GM20000 (cell line): ENCODE measurements around the gene ADCY2.

Experiments used
- DNase-seq: peaks from one replicate; pipeline ENCODE4 v3.0.0; 2012; ENCODE audit warnings: low spot score
- TF ChIP-seq, protein P1 (sequence below): IDR thresholded peaks from 2 replicates; pipeline ENCODE4 v1.5.1; 2012; ENCODE audit warnings: mild to moderate bottlenecking, control low read depth; ENCODE audit errors: extremely low read depth, missing control alignments

ADCY2 gene

DNA sequence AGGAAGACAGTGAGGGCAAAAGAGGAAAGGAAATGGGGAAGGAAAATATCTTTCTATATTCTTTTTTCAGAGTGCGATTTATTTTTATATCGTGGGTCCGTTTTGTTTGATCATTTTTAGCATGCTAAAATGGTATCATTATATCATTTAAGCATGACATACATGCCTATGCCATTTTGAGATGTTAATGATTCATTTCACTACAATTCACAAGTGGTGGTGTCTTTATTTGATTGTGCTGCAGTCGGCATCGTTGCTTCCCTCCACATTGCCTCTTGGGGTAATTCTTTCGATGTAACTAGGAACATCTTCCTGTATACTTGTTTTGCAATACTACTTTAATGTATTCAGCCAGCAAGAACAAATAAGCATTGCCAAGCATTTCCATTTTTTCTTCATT lies 309.8 kb downstream of the ADCY2 start:
- no peak for DNase-seq
- TF ChIP-seq, protein P1, sequence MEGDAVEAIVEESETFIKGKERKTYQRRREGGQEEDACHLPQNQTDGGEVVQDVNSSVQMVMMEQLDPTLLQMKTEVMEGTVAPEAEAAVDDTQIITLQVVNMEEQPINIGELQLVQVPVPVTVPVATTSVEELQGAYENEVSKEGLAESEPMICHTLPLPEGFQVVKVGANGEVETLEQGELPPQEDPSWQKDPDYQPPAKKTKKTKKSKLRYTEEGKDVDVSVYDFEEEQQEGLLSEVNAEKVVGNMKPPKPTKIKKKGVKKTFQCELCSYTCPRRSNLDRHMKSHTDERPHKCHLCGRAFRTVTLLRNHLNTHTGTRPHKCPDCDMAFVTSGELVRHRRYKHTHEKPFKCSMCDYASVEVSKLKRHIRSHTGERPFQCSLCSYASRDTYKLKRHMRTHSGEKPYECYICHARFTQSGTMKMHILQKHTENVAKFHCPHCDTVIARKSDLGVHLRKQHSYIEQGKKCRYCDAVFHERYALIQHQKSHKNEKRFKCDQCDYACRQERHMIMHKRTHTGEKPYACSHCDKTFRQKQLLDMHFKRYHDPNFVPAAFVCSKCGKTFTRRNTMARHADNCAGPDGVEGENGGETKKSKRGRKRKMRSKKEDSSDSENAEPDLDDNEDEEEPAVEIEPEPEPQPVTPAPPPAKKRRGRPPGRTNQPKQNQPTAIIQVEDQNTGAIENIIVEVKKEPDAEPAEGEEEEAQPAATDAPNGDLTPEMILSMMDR: no peak

DNA sequence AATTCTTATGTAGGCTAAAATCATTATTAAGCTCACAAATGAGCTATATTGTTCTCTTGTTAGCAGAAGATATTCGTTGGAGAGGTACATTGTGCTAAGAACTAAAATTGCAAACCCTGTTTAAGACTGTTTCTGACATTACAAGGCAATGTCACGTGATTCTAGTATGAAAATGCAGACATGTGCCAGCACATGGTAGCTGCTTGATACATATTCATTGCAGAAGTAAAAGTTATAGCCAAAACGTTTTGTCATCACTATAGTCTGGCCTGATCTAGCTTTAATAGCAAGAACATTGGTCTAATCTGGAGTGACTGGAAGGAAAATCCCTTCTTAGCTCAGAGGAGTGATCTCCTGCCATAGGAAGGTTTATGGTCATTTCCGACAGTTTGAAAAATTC lies 310.3 kb downstream of the ADCY2 start:
- TF ChIP-seq, protein P1: no peak
- DNase-seq: no peak

DNA sequence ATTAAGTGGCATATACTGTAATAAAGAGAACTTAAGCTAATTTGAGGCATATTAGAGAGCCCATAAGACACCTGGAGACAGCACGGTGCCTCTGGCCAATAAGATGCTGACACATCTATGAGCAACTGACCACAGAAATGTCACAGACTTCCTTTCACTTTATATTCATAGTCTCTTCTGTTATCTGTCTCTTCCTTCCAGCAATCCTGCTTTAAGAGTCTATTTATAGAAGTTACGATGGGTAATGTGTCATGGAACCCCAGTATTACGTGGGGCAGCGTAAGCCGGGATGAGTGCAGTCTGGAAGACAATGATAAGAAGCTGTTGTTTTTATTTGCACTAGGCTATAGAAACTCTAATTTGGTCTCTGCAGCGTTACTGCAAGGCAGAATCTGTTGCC lies 318.2 kb downstream of the ADCY2 start:
- DNase-seq: no peak
- TF ChIP-seq, protein P1: no peak

DNA sequence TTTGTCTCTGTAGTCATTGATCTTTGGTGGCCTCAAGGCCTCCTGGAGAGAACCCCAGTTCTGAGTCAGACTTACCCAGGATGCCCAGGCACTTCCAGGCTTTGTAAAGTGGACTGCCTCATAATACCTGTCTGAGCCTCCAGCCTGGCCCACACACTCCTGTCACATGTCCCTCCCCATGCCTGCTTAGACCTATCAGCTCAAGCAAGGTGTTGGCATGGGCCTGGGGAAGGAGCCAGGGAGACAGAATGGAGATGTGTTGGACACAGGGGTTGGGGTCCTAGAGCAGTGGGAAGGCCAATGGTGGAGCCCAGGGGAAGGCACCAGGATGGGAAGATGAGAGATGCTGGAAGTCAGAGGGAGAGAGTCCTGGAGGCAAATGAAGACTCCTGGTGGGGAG lies 318.8 kb downstream of the ADCY2 start:
- TF ChIP-seq, protein P1: no peak
- no peak for DNase-seq

DNA sequence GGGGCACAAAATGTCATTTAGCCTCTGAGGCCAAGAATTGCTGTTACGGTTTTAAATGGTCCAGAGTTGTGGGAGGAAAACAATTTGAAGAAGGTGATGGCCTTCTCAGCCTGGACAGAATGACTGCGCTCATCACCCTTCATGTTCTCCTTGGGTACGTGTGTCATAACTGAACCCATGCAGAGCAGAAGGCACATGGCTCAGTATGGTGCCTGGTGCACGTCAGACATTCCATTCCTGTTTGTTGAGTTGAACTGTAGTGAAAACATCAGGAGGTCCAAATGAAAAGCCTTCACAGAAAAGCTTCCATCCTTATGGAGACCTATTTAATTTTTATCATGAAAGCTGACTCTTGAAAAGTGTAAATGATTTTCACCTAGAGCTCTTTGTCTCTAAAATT lies 321.8 kb downstream of the ADCY2 start:
- TF ChIP-seq, protein P1: no peak
- no peak for DNase-seq

DNA sequence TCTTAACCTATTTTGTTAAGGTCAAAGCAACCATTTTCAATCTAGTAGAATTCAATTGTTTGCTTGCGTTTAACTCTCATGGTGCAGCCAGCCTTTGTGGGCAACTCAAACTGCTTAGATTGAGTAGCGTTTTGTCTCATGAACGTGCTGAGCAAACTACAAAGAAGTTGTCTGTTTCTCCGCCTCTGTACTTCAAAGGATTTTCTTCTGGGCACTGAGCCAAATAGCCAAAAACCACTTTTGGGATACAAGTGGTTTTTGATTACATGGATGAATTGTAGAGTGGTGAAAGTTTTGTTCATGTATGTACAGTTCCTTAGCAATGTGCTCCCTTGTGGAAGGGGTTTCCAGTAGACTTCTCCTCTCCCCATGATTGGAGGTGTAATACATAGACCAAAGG lies 332.1 kb downstream of the ADCY2 start:
- no peak for DNase-seq
- TF ChIP-seq, protein P1: no peak

DNA sequence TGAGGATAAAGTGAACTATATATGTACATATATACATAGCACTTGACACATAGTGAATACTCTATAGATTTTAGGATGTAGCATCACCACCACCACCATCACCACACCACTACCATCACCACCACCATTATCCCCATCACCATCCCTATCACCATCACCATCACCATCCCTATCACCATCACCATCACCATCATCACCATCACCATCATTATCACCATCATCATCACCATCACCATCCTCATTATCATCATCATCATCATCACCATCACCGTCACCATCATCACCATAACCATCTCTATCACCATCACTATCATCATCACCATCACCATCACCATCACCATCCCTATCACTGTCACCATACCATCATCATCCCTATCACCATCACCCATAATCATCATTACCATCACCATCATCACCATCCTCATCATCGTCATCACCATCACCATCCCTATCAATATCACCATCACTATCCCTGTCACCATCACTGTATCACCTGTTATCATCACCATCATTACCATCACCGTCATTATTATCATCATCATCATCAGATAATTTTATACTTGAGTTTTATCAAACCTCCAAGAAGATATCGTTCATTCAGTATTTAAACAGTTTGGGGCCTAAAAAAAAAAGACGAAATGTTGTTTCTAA lies 345.6 kb downstream of the ADCY2 start:
- DNase-seq: no peak
- TF ChIP-seq, protein P1: no peak
